K562 (cell line): ENCODE measurements around the gene GJA8. TPM values are rescaled to one million over a fixed set of nuclear protein-coding genes. Genes with fewer than 3 reads are reported as not detected.

ENCODE experiments used
- ATAC-seq: fragments of 200-7000 bp; cut with Tn5 transposase; 3 replicates; pipeline ENCODE4 v1.9.1; 2020; ENCODE audit warnings: moderate library complexity
- BruUV-seq: library from RNA; stranded (reverse); fragments of 400-500 nt; replicated peaks from 2 replicates; lab custom pipeline; 2021; lab: Mats Ljungman, UMichigan
- CTCF ChIA-PET: fragments of 300-600 bp; formaldehyde crosslinking; extraction: SDS; loops from one replicate; lab custom pipeline; 2021; ENCODE audit warnings: low intra/inter-chr PET ratio; lab: Yijun Ruan, JAX
- POLR2A ChIA-PET: fragments of 300-600, 350-650 bp; sonication (Branson Sonifier 250); formaldehyde crosslinking; extraction: SDS; loops from one replicate; lab custom pipeline; 2021; ENCODE audit warnings: antibody characterized with exemption, inconsistent platforms; lab: Yijun Ruan, JAX
- DNase-seq, 4 experiments: peaks; one replicate each; pipeline versions ENCODE4 v3.0.0 to v3.0.0-alpha.2; 2011 to 2018; ENCODE audit warnings: low spot score in 3 of 4, mixed read lengths in 3 of 4; ENCODE audit errors: extremely low read depth in 1 of 4
- FAIRE-seq: peaks from 2 replicates; lab custom pipeline; 2011; peaks lifted over from hg19 to GRCh38; lab: Jason Lieb, UNC
- H2AFZ ChIP-seq: 2 replicates; pipeline ENCODE4 v1.6.0; 2011; ENCODE audit warnings: low read depth, low read length, control low read depth, inconsistent platforms
- H3K27ac ChIP-seq: fragments of 200-600 bp; 3 replicates; pipeline ENCODE4 v1.8.0; 2011; ENCODE audit warnings: low read depth, mild to moderate bottlenecking, control low read depth, inconsistent platforms, low read length, moderate library complexity, mixed read lengths; ENCODE audit errors: extremely low read depth
- H3K27me3 ChIP-seq, 2 experiments: fragments of 300-600 bp in 1 of 2; 2 replicates in 1 of 2; 3 replicates in 1 of 2; pipeline versions ENCODE4 v1.6.0 to v1.8.0; 2011; ENCODE audit warnings: inconsistent platforms in 2 of 2, low read length in 2 of 2, mild to moderate bottlenecking in 1 of 2, mixed read lengths in 1 of 2, moderate library complexity in 1 of 2; ENCODE audit not compliant: control insufficient read depth in 2 of 2, insufficient read depth in 2 of 2
- H3K36me3 ChIP-seq: fragments of 300-600 bp; 3 replicates; pipeline ENCODE4 v1.8.0; 2011; ENCODE audit warnings: mild to moderate bottlenecking, low read length, inconsistent platforms; ENCODE audit not compliant: control insufficient read depth, insufficient read depth
- H3K4me1 ChIP-seq, 2 experiments: fragments of 200-600 bp in 1 of 2; replicated peaks in 1 of 2; 2 replicates in 1 of 2; 3 replicates in 1 of 2; pipeline versions ENCODE4 v1.5.1 to v1.8.0; 2011; ENCODE audit warnings: inconsistent platforms in 2 of 2, low read length in 2 of 2, mild to moderate bottlenecking in 1 of 2, mixed read lengths in 1 of 2, moderate library complexity in 1 of 2; ENCODE audit not compliant: control insufficient read depth in 2 of 2, insufficient read depth in 2 of 2
- H3K4me2 ChIP-seq: 2 replicates; pipeline ENCODE4 v1.6.1; 2011; ENCODE audit warnings: low read length, control low read depth, inconsistent platforms, mixed read lengths; ENCODE audit not compliant: insufficient read depth
- H3K4me3 ChIP-seq: fragments of 200-600 bp; sonication (generic), shearing (Covaris generic); 2 replicates; pipeline ENCODE4 v1.5.1; 2016; ENCODE audit warnings: control low read depth, inconsistent platforms
- H3K79me2 ChIP-seq: fragments of 200-600 bp; 3 replicates; pipeline ENCODE4 v1.8.0; 2011; ENCODE audit warnings: low read length, inconsistent platforms; ENCODE audit not compliant: control insufficient read depth, insufficient read depth
- H3K9ac ChIP-seq, 2 experiments: 2 replicates each; pipeline versions ENCODE4 v1.6.0 to v1.6.1; 2011; ENCODE audit warnings: low read depth in 2 of 2, low read length in 2 of 2, control low read depth in 1 of 2, inconsistent platforms in 1 of 2, mild to moderate bottlenecking in 1 of 2, mixed read lengths in 1 of 2; ENCODE audit not compliant: insufficient read depth in 1 of 2
- H3K9me1 ChIP-seq: one replicate; pipeline ENCODE4 v1.6.0; 2011; ENCODE audit warnings: inconsistent platforms, mild to moderate bottlenecking, low read length, moderate library complexity; ENCODE audit not compliant: control insufficient read depth, insufficient read depth
- H3K9me3 ChIP-seq: replicated peaks from 2 replicates; pipeline ENCODE4 v1.5.1; 2011; ENCODE audit warnings: low read depth, low read length, inconsistent platforms; ENCODE audit not compliant: control insufficient read depth, insufficient read depth
- H4K20me1 ChIP-seq: replicated peaks from 2 replicates; pipeline ENCODE4 v1.6.1; 2011; ENCODE audit warnings: low read length, inconsistent platforms, mixed read lengths; ENCODE audit not compliant: control insufficient read depth, insufficient read depth
- CEBPZ ChIP-seq: fragments of 150-350 bp; IDR thresholded peaks from 2 replicates; pipeline ENCODE4 v1.6.1; 2014; ENCODE audit warnings: low read depth, mild to moderate bottlenecking, low read length, borderline replicate concordance
- CHCHD3 ChIP-seq: fragments of 250-450 bp; sonication (Bioruptor Pico); IDR thresholded peaks from 2 replicates; pipeline ENCODE4 v2.1.2; 2022; ENCODE audit warnings: mild to moderate bottlenecking
- FOXP1 ChIP-seq: sonication (generic); formaldehyde crosslinking; IDR thresholded peaks from 2 replicates; pipeline ENCODE4 v1.8.0; 2022; ENCODE audit warnings: mild to moderate bottlenecking, missing genetic modification reagents
- HSF4 ChIP-seq: fragments of 250-450 bp; sonication (Bioruptor Pico); IDR thresholded peaks from 2 replicates; pipeline ENCODE4 v2.1.2; 2022; ENCODE audit warnings: mild to moderate bottlenecking, moderate library complexity, borderline replicate concordance
- MYNN ChIP-seq, 2 experiments: sonication (generic); formaldehyde crosslinking in 1 of 2; IDR thresholded peaks; 2 replicates each; pipeline versions ENCODE4 v1.5.0 to v1.6.1; 2016 to 2020; ENCODE audit warnings: antibody characterized with exemption in 1 of 2, missing genetic modification reagents in 1 of 2
- REST ChIP-seq, 2 experiments: fragments of 450-650 bp; formaldehyde crosslinking in 1 of 2; IDR thresholded peaks; 2 replicates each; pipeline versions ENCODE4 v1.4.0 to v1.6.1; 2014 to 2020; ENCODE audit warnings: mild to moderate bottlenecking in 2 of 2, borderline replicate concordance in 1 of 2, low read depth in 1 of 2
- SMC3 ChIP-seq: conservative IDR thresholded peaks from 2 replicates; pipeline ENCODE4 v1.6.1; 2011; ENCODE audit warnings: low read depth, low read length, improper control_type of control experiment; ENCODE audit not compliant: insufficient read depth
- TARDBP ChIP-seq: fragments of 450-650 bp; IDR thresholded peaks from 2 replicates; pipeline ENCODE4 v1.6.1; 2016
- ZNF232 ChIP-seq: sonication (generic); formaldehyde crosslinking; IDR thresholded peaks from 2 replicates; pipeline ENCODE4 v1.8.0; 2022; ENCODE audit warnings: mild to moderate bottlenecking, missing genetic modification reagents
- ZNF311 ChIP-seq: fragments of 250-450 bp; sonication (Bioruptor Pico); IDR thresholded peaks from 2 replicates; pipeline ENCODE4 v1.4.0; 2020; ENCODE audit warnings: mild to moderate bottlenecking, moderate library complexity
- WGBS: fragments of 100-300 bp; shearing (Covaris generic); methylation state at CpG from one replicate; pipeline ENCODE4 v1.1.6; 2016; ENCODE audit warnings: low coverage, mixed read lengths; ENCODE audit not compliant: insufficient coverage; ENCODE audit errors: missing lambda C conversion rate; 5-methylcytosine and 5-hydroxymethylcytosine counted together
- in situ Hi-C: fragments of 300-500 bp; cut with MboI; formaldehyde crosslinking; loops from 4 replicates; pipeline ENCODE4 v1.15.0; 2018; ENCODE audit warnings: inconsistent platforms, mixed read lengths
- intact Hi-C: fragments of 100-400 bp; cut with micrococcal nuclease; formaldehyde crosslinking; loops from 2 replicates; pipeline ENCODE4 v1.14.2; 2022
- polyA plus RNA-seq, 8 experiments: library from polyadenylated mRNA; depleted of rRNA in 4 of 8; stranded (reverse) in 5 of 8; unstranded in 3 of 8; fragments of >200 nt; fragmentation: Nextera tagmentation in 2 of 8; fragmentation: Illumina TruSeq in 1 of 8; extraction: Ambion mirVana in 2 of 8; extraction: Trizol in 1 of 8; gene quantifications; 2 replicates each; pipeline versions ENCODE4 v1.2.1 to v1.2.3, GENCODE V29; 2011 to 2014; ENCODE audit warnings: inconsistent platforms in 1 of 8, missing spikeins in 1 of 8
- total RNA-seq, 7 experiments: library from RNA; depleted of rRNA in 6 of 7; stranded (reverse); fragments of >200 nt in 6 of 7; fragmentation: Illumina TruSeq in 2 of 7; extraction: Trizol in 2 of 7; gene quantifications; 2 replicates each; pipeline versions ENCODE4 v1.2.1 to v1.2.3, GENCODE V29; 2011 to 2021; ENCODE audit warnings: low replicate concordance in 1 of 7

GJA8 gene
- total and polyA plus RNA-seq, 9 of the 15 experiments (the other 6 are each of a cell fraction or from before 2014, with no cell fraction given), result not detected

- Histone ChIP-seq H3K4me2 (no peak overlapping the region), H3K27ac (no peak overlapping the region), H3K9ac (no peak overlapping the region), H3K79me2 (no peaks in the 10 kb centered on the region), H3K4me3 (no peak overlapping the region), H3K9me1 (no peaks in the 10 kb centered on the region), H2AFZ (no peak overlapping the region), H3K9me3 (no peaks in the 10 kb centered on the region), H4K20me1 (no peaks in the 10 kb centered on the region), H3K27me3 (peaks cover 2 to 17% of the 10 kb centered on the region in 2 experiments; a peak in 4 of 5 replicates), H3K36me3 (no peaks in the 10 kb centered on the region), H3K4me1 (no peaks in the 10 kb centered on the region)
- DNase-seq (peak; percentile 55 to 63 (median 58)), FAIRE-seq (peak; percentile 97), ATAC-seq (peak; percentile 52; the same call in 2 of the 3 replicates)
- no TSS peak for BruUV-seq
- POLR2A ChIA-PET, result interaction anchor here (0.7 to 1.2 kb wide), 3 partner anchors 32 to 146 kb away, joined by 3 read pairs; no protein-coding TSS in a partner anchor
- CTCF ChIA-PET, result interaction anchor here (0.7 to 1.7 kb wide), 5 partner anchors 251 to 621 kb away, joined by 3 to 6 read pairs (median 4); no protein-coding TSS in a partner anchor
- intact Hi-C loops (loop anchor here (2.0 to 10.0 kb wide), 4 partner anchors 50 to 498 kb away; no protein-coding TSS in a partner anchor), in situ Hi-C loops (loop anchor here (5.0 to 10.0 kb wide), 3 partner anchors 50 to 618 kb away; no protein-coding TSS in a partner anchor)
- 8% methylated on average over 1 of the region's 1 CpG for WGBS
- TF ChIP-seq CHCHD3 (CRISPR knock-in tag) (no peak), REST (IDR thresholded peaks at IDR 0.05; ENCODE audit: borderline replicate concordance) (peak; percentile 67), REST (CRISPR knock-in tag; IDR thresholded peaks at IDR 0.05; ENCODE audit: low read depth) (no peak), CEBPZ (no peak), HSF4 (CRISPR knock-in tag) (no peak), ZNF232 (CRISPR knock-in tag) (no peak), TARDBP (no peak), MYNN (IDR thresholded peaks at IDR 0.05) (no peak), MYNN (CRISPR knock-in tag; IDR thresholded peaks at IDR 0.05) (no peak), FOXP1 (no peak), ZNF311 (no peak), SMC3 (peak; percentile 69)
Measured at GRCh38 chr1:147892731-147893214, 9.8 kb upstream of the GJA8 start.
